T-helper 1 cell treated with Interleukin-12 subunit alpha and Interleukin-12 subunit beta and Interleukin-4 antibody, amounts not matched to agents 30 μg/mL and 1 μg/mL, for 36 hours (primary cell): ENCODE measurements around the gene CSNK1A1L.

ENCODE experiments used
- H3K27ac Mint-ChIP-seq: one replicate; pipeline ENCODE4 v1.8.0; 2021; ENCODE audit warnings: mild to moderate bottlenecking, mixed read lengths
- H3K27me3 Mint-ChIP-seq: one replicate; pipeline ENCODE4 v1.8.0; 2021; ENCODE audit warnings: low read depth, mixed read lengths
- H3K36me3 Mint-ChIP-seq: one replicate; pipeline ENCODE4 v1.8.0; 2021; ENCODE audit warnings: low read depth, mixed read lengths
- H3K4me1 Mint-ChIP-seq: one replicate; pipeline ENCODE4 v1.8.0; 2021; ENCODE audit warnings: low read depth, mixed read lengths
- H3K4me3 Mint-ChIP-seq: one replicate; pipeline ENCODE4 v1.8.0; 2021; ENCODE audit warnings: mild to moderate bottlenecking, moderate library complexity, mixed read lengths
- H3K9me3 Mint-ChIP-seq: one replicate; pipeline ENCODE4 v1.8.0; 2021; ENCODE audit warnings: mixed read lengths

Gene CSNK1A1L

DNA sequence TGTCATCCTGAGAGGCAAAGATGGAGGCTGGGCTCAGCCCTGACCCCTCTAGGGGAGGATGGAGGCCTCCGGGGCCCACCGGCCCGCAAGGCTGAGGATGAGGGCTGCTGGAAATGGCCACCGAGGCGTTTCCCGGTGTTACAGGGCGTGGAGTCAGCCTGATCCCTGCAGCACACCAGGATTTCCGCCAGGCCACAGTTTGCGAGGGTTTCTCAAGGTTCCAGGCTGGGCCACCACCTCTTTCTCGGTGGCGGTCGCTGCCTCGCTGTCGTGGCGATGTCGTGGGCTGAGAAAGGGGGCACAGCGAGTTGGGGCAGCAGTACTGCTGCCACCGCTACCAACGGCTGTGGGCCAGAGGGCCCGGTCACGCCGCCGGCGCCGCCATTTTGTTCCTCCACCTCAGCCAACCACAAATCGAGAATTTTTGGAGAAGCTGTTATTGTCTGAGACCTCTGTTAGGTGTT, at the start of gene CSNK1A1L:
Gene CSNK1A1L (minus strand): TSS at position 414 of the 464 bp plus-strand sequence. CDS start 408 bp downstream, at position 6.
- Mint-ChIP-seq H3K27me3 (no peaks in the 10 kb centered on the region), H3K9me3 (no peaks in the 10 kb centered on the region), H3K27ac (no peak within 1 kb of the TSS), H3K4me1 (no peaks in the 10 kb centered on the region), H3K4me3 (no peak within 1 kb of the TSS), H3K36me3 (no peaks in the 10 kb centered on the region)

GRCh38 chr13:37149380-37149779, 43.9 kb upstream of the CSNK1A1L start:
- no peak overlapping the region for H3K4me3 Mint-ChIP-seq
- H3K27me3 Mint-ChIP-seq: no peaks in the 10 kb centered on the region
- no peak overlapping the region for H3K27ac Mint-ChIP-seq
- no peaks in the 10 kb centered on the region for H3K9me3 Mint-ChIP-seq
- no peaks in the 10 kb centered on the region for H3K36me3 Mint-ChIP-seq
- no peaks in the 10 kb centered on the region for H3K4me1 Mint-ChIP-seq

GRCh38 chr13:37148501-37148900, 43.0 kb upstream of the CSNK1A1L start:
- Mint-ChIP-seq H3K36me3 (no peaks in the 10 kb centered on the region), H3K4me1 (no peaks in the 10 kb centered on the region), H3K27me3 (no peaks in the 10 kb centered on the region), H3K27ac (no peak overlapping the region), H3K9me3 (no peaks in the 10 kb centered on the region), H3K4me3 (no peak overlapping the region)

- no peak overlapping the region for H3K27ac Mint-ChIP-seq
- no peak overlapping the region for H3K4me3 Mint-ChIP-seq
- no peaks in the 10 kb centered on the region for H3K4me1 Mint-ChIP-seq
- H3K27me3 Mint-ChIP-seq: no peaks in the 10 kb centered on the region
- no peaks in the 10 kb centered on the region for H3K9me3 Mint-ChIP-seq
- H3K36me3 Mint-ChIP-seq: no peaks in the 10 kb centered on the region
These were observed 39.2 kb upstream of the CSNK1A1L start for GRCh38 chr13:37144661-37145060.

GRCh38 chr13:37143911-37144310, 38.4 kb upstream of the CSNK1A1L start:
- Mint-ChIP-seq H3K27me3 (no peaks in the 10 kb centered on the region), H3K36me3 (no peaks in the 10 kb centered on the region), H3K4me3 (no peak overlapping the region), H3K27ac (no peak overlapping the region), H3K4me1 (no peaks in the 10 kb centered on the region), H3K9me3 (no peaks in the 10 kb centered on the region)

- no peaks in the 10 kb centered on the region for H3K4me1 Mint-ChIP-seq
- H3K27me3 Mint-ChIP-seq: no peaks in the 10 kb centered on the region
- no peaks in the 10 kb centered on the region for H3K9me3 Mint-ChIP-seq
- no peaks in the 10 kb centered on the region for H3K36me3 Mint-ChIP-seq
- H3K27ac Mint-ChIP-seq: no peak overlapping the region
- H3K4me3 Mint-ChIP-seq: no peak overlapping the region
These were observed 37.4 kb upstream of the CSNK1A1L start for GRCh38 chr13:37142877-37143276.

GRCh38 chr13:37141011-37141410, 35.5 kb upstream of the CSNK1A1L start:
- Mint-ChIP-seq H3K4me3 (no peak overlapping the region), H3K27me3 (no peaks in the 10 kb centered on the region), H3K4me1 (no peaks in the 10 kb centered on the region), H3K27ac (no peak overlapping the region), H3K9me3 (no peaks in the 10 kb centered on the region), H3K36me3 (no peaks in the 10 kb centered on the region)

- H3K4me1 Mint-ChIP-seq: no peaks in the 10 kb centered on the region
- no peaks in the 10 kb centered on the region for H3K9me3 Mint-ChIP-seq
- H3K27ac Mint-ChIP-seq: no peak overlapping the region
- no peaks in the 10 kb centered on the region for H3K36me3 Mint-ChIP-seq
- no peak overlapping the region for H3K4me3 Mint-ChIP-seq
- H3K27me3 Mint-ChIP-seq: no peaks in the 10 kb centered on the region
These were observed 33.9 kb upstream of the CSNK1A1L start for GRCh38 chr13:37139356-37139755.

GRCh38 chr13:37138926-37139325, 33.5 kb upstream of the CSNK1A1L start:
- Mint-ChIP-seq H3K4me1 (no peaks in the 10 kb centered on the region), H3K36me3 (no peaks in the 10 kb centered on the region), H3K9me3 (no peaks in the 10 kb centered on the region), H3K27ac (no peak overlapping the region), H3K4me3 (no peak overlapping the region), H3K27me3 (no peaks in the 10 kb centered on the region)

- no peaks in the 10 kb centered on the region for H3K36me3 Mint-ChIP-seq
- no peaks in the 10 kb centered on the region for H3K27me3 Mint-ChIP-seq
- H3K9me3 Mint-ChIP-seq: no peaks in the 10 kb centered on the region
- H3K4me1 Mint-ChIP-seq: no peaks in the 10 kb centered on the region
- H3K4me3 Mint-ChIP-seq: no peak overlapping the region
- H3K27ac Mint-ChIP-seq: no peak overlapping the region
These were observed 32.7 kb upstream of the CSNK1A1L start for GRCh38 chr13:37138169-37138568.

- H3K9me3 Mint-ChIP-seq: no peaks in the 10 kb centered on the region
- no peak overlapping the region for H3K4me3 Mint-ChIP-seq
- H3K27ac Mint-ChIP-seq: no peak overlapping the region
- no peaks in the 10 kb centered on the region for H3K36me3 Mint-ChIP-seq
- no peaks in the 10 kb centered on the region for H3K27me3 Mint-ChIP-seq
- no peaks in the 10 kb centered on the region for H3K4me1 Mint-ChIP-seq
These were observed 31.2 kb upstream of the CSNK1A1L start for GRCh38 chr13:37136633-37137032.

- Mint-ChIP-seq H3K27ac (no peak overlapping the region), H3K4me1 (no peaks in the 10 kb centered on the region), H3K36me3 (no peaks in the 10 kb centered on the region), H3K27me3 (no peaks in the 10 kb centered on the region), H3K9me3 (no peaks in the 10 kb centered on the region), H3K4me3 (no peak overlapping the region)
These were observed 30.7 kb upstream of the CSNK1A1L start for GRCh38 chr13:37136187-37136586.

DNA sequence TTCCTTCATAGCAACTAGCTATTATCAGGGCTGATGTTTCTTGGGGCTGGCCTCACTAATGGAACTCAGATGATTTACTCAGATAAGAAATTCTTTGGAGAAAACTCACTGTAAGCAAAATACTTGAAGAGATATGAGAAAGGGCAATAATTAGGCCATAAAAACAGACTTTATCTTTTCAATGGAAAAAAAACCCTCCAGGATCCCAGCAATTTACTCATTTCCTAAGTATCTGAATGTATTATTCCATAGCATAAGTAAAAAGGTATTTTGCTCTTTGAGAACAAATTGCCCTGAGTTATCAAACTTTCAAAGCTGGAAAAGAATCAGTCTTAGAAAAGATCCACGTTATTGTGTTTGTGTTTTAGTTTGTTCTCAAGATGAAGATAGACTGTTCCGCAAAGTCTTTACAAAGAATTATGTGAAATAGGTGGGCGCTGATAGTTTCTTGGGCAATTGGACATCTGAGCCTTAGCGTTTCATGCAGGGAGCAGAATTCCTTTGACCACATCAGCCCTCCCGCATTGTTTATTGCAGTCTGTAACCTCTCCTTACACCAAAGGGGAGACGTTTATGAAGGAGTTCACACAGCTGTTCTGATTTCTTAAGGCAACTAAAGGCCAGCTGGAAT, 29.1 kb upstream of the CSNK1A1L start:
- Mint-ChIP-seq H3K9me3 (no peaks in the 10 kb centered on the region), H3K4me1 (no peaks in the 10 kb centered on the region), H3K27ac (no peak overlapping the region), H3K36me3 (no peaks in the 10 kb centered on the region), H3K4me3 (no peak overlapping the region), H3K27me3 (no peaks in the 10 kb centered on the region)

- H3K27ac Mint-ChIP-seq: no peak overlapping the region
- H3K36me3 Mint-ChIP-seq: no peaks in the 10 kb centered on the region
- no peaks in the 10 kb centered on the region for H3K9me3 Mint-ChIP-seq
- no peaks in the 10 kb centered on the region for H3K4me1 Mint-ChIP-seq
- H3K27me3 Mint-ChIP-seq: no peaks in the 10 kb centered on the region
- H3K4me3 Mint-ChIP-seq: no peak overlapping the region
These were observed 26.7 kb upstream of the CSNK1A1L start for GRCh38 chr13:37132211-37132610.

DNA sequence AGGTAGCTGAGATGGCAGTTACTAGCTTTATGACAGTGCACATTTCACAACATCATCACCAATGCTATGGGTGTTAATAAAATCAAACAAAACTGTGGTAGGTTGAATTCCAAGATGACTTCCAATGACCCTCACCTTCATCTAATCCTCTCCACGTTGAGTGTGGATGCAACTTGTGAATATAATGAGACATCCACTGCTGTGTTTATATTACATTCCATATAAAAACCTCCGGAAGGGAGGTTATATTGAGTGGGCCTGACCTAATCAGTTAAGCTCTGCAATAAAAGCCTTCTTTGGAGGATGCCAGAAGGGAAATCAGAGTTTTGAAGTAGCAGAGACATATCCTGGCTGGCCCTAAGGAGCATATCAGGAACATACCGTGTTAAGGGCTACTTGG, 25.6 kb upstream of the CSNK1A1L start:
- no peaks in the 10 kb centered on the region for H3K36me3 Mint-ChIP-seq
- no peaks in the 10 kb centered on the region for H3K4me1 Mint-ChIP-seq
- no peaks in the 10 kb centered on the region for H3K27me3 Mint-ChIP-seq
- no peaks in the 10 kb centered on the region for H3K9me3 Mint-ChIP-seq
- no peak overlapping the region for H3K27ac Mint-ChIP-seq
- no peak overlapping the region for H3K4me3 Mint-ChIP-seq

- H3K4me3 Mint-ChIP-seq: no peak overlapping the region
- H3K36me3 Mint-ChIP-seq: no peaks in the 10 kb centered on the region
- no peaks in the 10 kb centered on the region for H3K27me3 Mint-ChIP-seq
- H3K27ac Mint-ChIP-seq: no peak overlapping the region
- H3K4me1 Mint-ChIP-seq: no peaks in the 10 kb centered on the region
- no peaks in the 10 kb centered on the region for H3K9me3 Mint-ChIP-seq
These were observed 24.4 kb upstream of the CSNK1A1L start for GRCh38 chr13:37129866-37130265.
